Natural killer cell treated with Interleukin-12 subunit alpha and Interleukin-12 subunit beta and Interleukin-15 and Interleukin-18, amount 100 ng/mL, for 72 hours (primary cell): Measurements from ENCODE around the gene GNAQ. TPM values are rescaled to one million over a fixed set of nuclear protein-coding genes. Genes with fewer than 3 reads are reported as not detected.
A peak's percentile ranks its signal among the peaks of the same experiment; 100 is the strongest.
"Not testable (repeated sequence)": the region's sequence is repeated elsewhere in the genome, so short reads cannot be mapped to it uniquely, and the experiment has no call there.

Experiments
- ATAC-seq, 2 donors: fragments of 150-1000 bp; cut with Tn5 transposase in 1 of 2; sonication (Bioruptor Pico), chemical (Tn5 transposase) in 1 of 2; 2 replicates each; pipeline ENCODE4 v1.10.0; 2021
- DNase-seq: peaks from one replicate; pipeline ENCODE4 v3.0.0; 2022; ENCODE audit warnings: low spot score
- H3K27ac Mint-ChIP-seq, 2 donors: 1 replicate in 1 of 2; 2 replicates in 1 of 2; pipeline ENCODE4 v1.8.0; 2022; ENCODE audit warnings: mixed read lengths in 2 of 2, mild to moderate bottlenecking in 1 of 2, moderate library complexity in 1 of 2
- H3K27me3 Mint-ChIP-seq, 2 donors: 1 replicate in 1 of 2; 2 replicates in 1 of 2; pipeline ENCODE4 v1.8.0; 2022; ENCODE audit warnings: mixed read lengths in 2 of 2
- H3K36me3 Mint-ChIP-seq: one replicate; pipeline ENCODE4 v1.8.0; 2022; ENCODE audit warnings: mixed read lengths
- H3K4me1 Mint-ChIP-seq, 2 donors: 1 replicate in 1 of 2; 2 replicates in 1 of 2; pipeline ENCODE4 v1.8.0; 2022; ENCODE audit warnings: low read depth in 2 of 2, mixed read lengths in 2 of 2, mild to moderate bottlenecking in 1 of 2
- H3K4me3 Mint-ChIP-seq: one replicate; pipeline ENCODE4 v1.8.0; 2022; ENCODE audit warnings: mixed read lengths
- H3K9me3 Mint-ChIP-seq: 2 replicates; pipeline ENCODE4 v1.8.0; 2022; ENCODE audit warnings: mixed read lengths
- total RNA-seq, 2 donors: library from RNA; stranded (reverse); gene quantifications; one replicate each; pipeline ENCODE4 v1.2.3, GENCODE V29; 2022

GNAQ gene
- total RNA-seq, 2 donors from 2014 or later: 21.1 to 39.4 TPM

- Mint-ChIP-seq H3K4me1 (peaks cover 5 to 15% of the 10 kb centered on the region in 2 donors), H3K27ac (no peak overlapping the region), H3K36me3 (peaks cover 7% of the 10 kb centered on the region), H3K9me3 (peaks cover 5% of the 10 kb centered on the region), H3K27me3 (no peaks in the 10 kb centered on the region), H3K4me3 (no peak overlapping the region)
- ATAC-seq (no peak), DNase-seq (no peak)
These were observed 166.1 kb downstream of the GNAQ start for GRCh38 chr9:77865385-77866047.

GRCh38 chr9:77864211-77864889 lies 167.3 kb downstream of the GNAQ start:
- Mint-ChIP-seq H3K27ac (no peak overlapping the region), H3K4me1 (peaks cover 5 to 15% of the 10 kb centered on the region in 2 donors), H3K36me3 (peaks cover 7% of the 10 kb centered on the region), H3K9me3 (peaks cover 5% of the 10 kb centered on the region), H3K4me3 (no peak overlapping the region), H3K27me3 (no peaks in the 10 kb centered on the region)
- ATAC-seq: peak; percentile 63 to 64
- DNase-seq: no peak

GRCh38 chr9:77863638-77864037 lies 168.0 kb downstream of the GNAQ start:
- H3K27ac Mint-ChIP-seq, H3K27me3 Mint-ChIP-seq, H3K9me3 Mint-ChIP-seq, H3K4me3 Mint-ChIP-seq, ATAC-seq, H3K36me3 Mint-ChIP-seq, DNase-seq: not testable (repeated sequence)
- H3K4me1 Mint-ChIP-seq: peaks cover 5 to 19% of the 10 kb centered on the region in 2 donors

GRCh38 chr9:77860953-77861352 lies 170.7 kb downstream of the GNAQ start:
- not testable (repeated sequence) for DNase-seq, H3K36me3 Mint-ChIP-seq, H3K4me3 Mint-ChIP-seq, H3K27me3 Mint-ChIP-seq, H3K9me3 Mint-ChIP-seq, ATAC-seq, H3K27ac Mint-ChIP-seq
- H3K4me1 Mint-ChIP-seq: peaks cover 5 to 21% of the 10 kb centered on the region in 2 donors

- Mint-ChIP-seq H3K27ac (peak overlapping the region in 1 of 2 donors; percentile 1), H3K27me3 (no peaks in the 10 kb centered on the region), H3K4me3 (no peak overlapping the region), H3K4me1 (peaks cover 0 to 13% of the 10 kb centered on the region in 2 donors), H3K9me3 (no peaks in the 10 kb centered on the region), H3K36me3 (no peaks in the 10 kb centered on the region)
- ATAC-seq: no peak
- no peak for DNase-seq
These were observed 173.9 kb downstream of the GNAQ start for GRCh38 chr9:77857513-77858259.

- no peak overlapping the region for H3K4me3 Mint-ChIP-seq
- ATAC-seq: no peak
- H3K4me1 Mint-ChIP-seq: peaks cover 0 to 13% of the 10 kb centered on the region in 2 donors
- H3K36me3 Mint-ChIP-seq: no peaks in the 10 kb centered on the region
- H3K27ac Mint-ChIP-seq: no peak overlapping the region
- no peaks in the 10 kb centered on the region for H3K27me3 Mint-ChIP-seq
- DNase-seq: no peak
- H3K9me3 Mint-ChIP-seq: no peaks in the 10 kb centered on the region
These were observed 175.0 kb downstream of the GNAQ start for GRCh38 chr9:77856615-77857014.

DNA sequence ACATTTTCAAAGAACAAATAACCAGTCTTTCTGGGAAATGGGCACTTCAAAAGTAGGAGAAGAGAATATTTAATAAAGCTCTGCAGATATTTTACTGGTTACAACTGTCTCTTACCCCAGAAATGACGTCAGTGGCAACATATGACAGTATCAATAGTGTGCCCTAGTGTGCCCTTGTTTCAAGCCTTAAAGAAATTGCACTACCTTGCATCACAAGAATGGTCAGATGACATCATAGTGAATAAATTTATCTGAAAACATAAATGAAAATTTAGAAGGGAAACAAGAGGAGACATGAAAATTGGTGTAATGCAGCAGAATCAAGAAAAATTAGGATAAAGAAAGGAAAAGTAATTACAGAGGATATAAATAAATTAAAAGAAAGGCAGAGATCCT lies 176.7 kb downstream of the GNAQ start:
- no peak overlapping the region for H3K4me3 Mint-ChIP-seq
- H3K36me3 Mint-ChIP-seq: no peaks in the 10 kb centered on the region
- H3K4me1 Mint-ChIP-seq: peaks cover 0 to 13% of the 10 kb centered on the region in 2 donors
- H3K27ac Mint-ChIP-seq: no peak overlapping the region
- no peak for DNase-seq
- H3K27me3 Mint-ChIP-seq: no peaks in the 10 kb centered on the region
- ATAC-seq: no peak
- no peaks in the 10 kb centered on the region for H3K9me3 Mint-ChIP-seq

- H3K27ac Mint-ChIP-seq: no peak overlapping the region
- H3K4me3 Mint-ChIP-seq: no peak overlapping the region
- peaks cover 0 to 13% of the 10 kb centered on the region in 2 donors for H3K4me1 Mint-ChIP-seq
- ATAC-seq (no peak), DNase-seq (no peak)
- H3K27me3 Mint-ChIP-seq: no peaks in the 10 kb centered on the region
- no peaks in the 10 kb centered on the region for H3K36me3 Mint-ChIP-seq
- no peaks in the 10 kb centered on the region for H3K9me3 Mint-ChIP-seq
These were observed 177.2 kb downstream of the GNAQ start for GRCh38 chr9:77854258-77854915.

DNA sequence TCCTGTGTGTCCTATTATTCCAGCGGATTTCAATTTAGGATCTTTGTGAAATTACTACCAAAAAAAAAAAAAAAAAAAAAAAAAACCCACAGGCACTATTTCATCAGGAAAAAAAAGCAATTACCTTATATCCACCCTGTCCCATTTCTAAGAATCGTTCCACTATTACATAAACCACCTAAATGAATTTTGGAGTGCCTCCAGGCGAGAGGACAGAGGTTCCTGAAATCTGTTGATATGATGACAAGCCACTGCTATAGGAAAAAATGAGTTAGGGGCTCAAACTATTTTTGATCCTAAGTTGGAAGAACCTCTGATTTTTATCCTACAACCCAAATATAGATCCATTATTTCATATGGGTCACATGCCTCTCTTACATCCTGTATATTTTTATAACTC lies 177.9 kb downstream of the GNAQ start:
- ATAC-seq (no peak), DNase-seq (no peak)
- H3K36me3 Mint-ChIP-seq: no peaks in the 10 kb centered on the region
- H3K4me3 Mint-ChIP-seq: no peak overlapping the region
- H3K27ac Mint-ChIP-seq: no peak overlapping the region
- H3K27me3 Mint-ChIP-seq: no peaks in the 10 kb centered on the region
- H3K9me3 Mint-ChIP-seq: no peaks in the 10 kb centered on the region
- H3K4me1 Mint-ChIP-seq: peaks cover under 1 to 12% of the 10 kb centered on the region in 2 donors

GRCh38 chr9:77851882-77852595 lies 179.6 kb downstream of the GNAQ start:
- no peaks in the 10 kb centered on the region for H3K36me3 Mint-ChIP-seq
- DNase-seq (no peak), ATAC-seq (no peak)
- peaks cover 17 to 25% of the 10 kb centered on the region in 2 donors for H3K4me1 Mint-ChIP-seq
- no peaks in the 10 kb centered on the region for H3K9me3 Mint-ChIP-seq
- H3K4me3 Mint-ChIP-seq: no peak overlapping the region
- no peaks in the 10 kb centered on the region for H3K27me3 Mint-ChIP-seq
- H3K27ac Mint-ChIP-seq: no peak overlapping the region

DNA sequence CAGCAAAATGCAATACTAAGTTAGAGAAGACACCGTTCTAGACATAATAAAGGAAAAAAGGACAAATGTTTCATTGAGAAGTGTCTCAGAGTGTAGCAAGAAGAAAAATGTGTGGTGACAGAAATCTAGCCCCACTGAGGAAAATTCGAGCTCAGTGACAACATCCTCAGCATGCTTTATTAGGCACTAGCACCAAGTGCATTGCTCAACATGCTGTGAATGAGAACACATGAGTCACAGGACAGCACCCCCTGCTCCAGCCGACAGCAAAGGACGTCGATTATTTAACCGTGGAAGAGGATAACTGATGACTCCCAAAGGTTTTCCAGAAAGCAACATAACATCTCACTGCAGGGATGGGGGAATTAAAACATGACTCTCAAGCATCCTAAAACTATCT lies 182.7 kb downstream of the GNAQ start:
- Mint-ChIP-seq H3K4me3 (no peak overlapping the region), H3K27me3 (no peaks in the 10 kb centered on the region), H3K4me1 (peaks cover 18 to 23% of the 10 kb centered on the region in 2 donors), H3K9me3 (no peaks in the 10 kb centered on the region), H3K36me3 (no peaks in the 10 kb centered on the region), H3K27ac (no peak overlapping the region)
- ATAC-seq (no peak), DNase-seq (no peak)

- DNase-seq (no peak), ATAC-seq (no peak)
- Mint-ChIP-seq H3K9me3 (no peaks in the 10 kb centered on the region), H3K27me3 (no peaks in the 10 kb centered on the region), H3K36me3 (no peaks in the 10 kb centered on the region), H3K27ac (no peak overlapping the region), H3K4me3 (no peak overlapping the region), H3K4me1 (peaks cover 18 to 23% of the 10 kb centered on the region in 2 donors)
These were observed 183.2 kb downstream of the GNAQ start for GRCh38 chr9:77848404-77848803.

GRCh38 chr9:77847626-77848025 lies 184.0 kb downstream of the GNAQ start:
- Mint-ChIP-seq H3K9me3 (no peaks in the 10 kb centered on the region), H3K27ac (no peak overlapping the region), H3K4me1 (peaks cover 18 to 23% of the 10 kb centered on the region in 2 donors), H3K27me3 (no peaks in the 10 kb centered on the region), H3K36me3 (no peaks in the 10 kb centered on the region), H3K4me3 (no peak overlapping the region)
- DNase-seq: no peak
- no peak for ATAC-seq
